ENCODE data around the gene FAM163B. TPM values are rescaled to one million over a fixed set of nuclear protein-coding genes. Genes with fewer than 3 reads are reported as not detected.

Gene FAM163B
- total and polyA plus RNA-seq, 2 of the 8 experiments (the other 6 are each of a cell fraction or from before 2014, with no cell fraction given) = 0.63 to 1.0 TPM

GRCh38 chr9:133534346-133535291 lies 74.6 kb downstream of the FAM163B start, which contains the start of gene ADAMTSL2:
Gene ADAMTSL2 (plus strand): TSS chr9:133534704. CDS start chr9:133536713, 2,009 bp downstream.
- H2BK15ac ChIP-seq (ENCODE audit: low read length) = peak within 1 kb of the TSS; percentile 98; the same call in 1 of the 2 replicates
- no peak within 1 kb of the TSS for H3K23ac ChIP-seq (ENCODE audit: insufficient read length)
- H3K18ac ChIP-seq (ENCODE audit: extremely low read depth, low read length) = peak within 1 kb of the TSS; percentile 78
- WGBS, 2 experiments (ENCODE audit: extremely low coverage in 1 of 2, insufficient coverage in 1 of 2, insufficient read length in 1 of 2, insufficient replicate concordance in 2 of 2, low coverage in 1 of 2, low lambda C conversion rate in 2 of 2, missing lambda C conversion rate in 1 of 2) = 19% methylated on average over 27 of the region's 70 CpGs; no CpG with 5 or more reads in 1 of the 2 experiments
- no peak within 1 kb of the TSS for H3K56ac ChIP-seq (replicated peaks; ENCODE audit: insufficient read length, low read depth, low read length)
- peak within 1 kb of the TSS; percentile 71; the same call in 1 of the 2 replicates for H2AFZ ChIP-seq (ENCODE audit: low read length)
- no peak within 1 kb of the TSS for H3K9ac ChIP-seq (replicated peaks in 1 of 4; ENCODE audit: extremely low read depth in 1 of 4, low read depth in 3 of 4, low read length in 3 of 4)
- CTCF ChIA-PET (ENCODE audit: partially characterized antibody) = interaction anchor here (0.5 to 4.6 kb wide), 27 partner anchors 9 to 510 kb away, joined by 3 to 19 read pairs (median 4); no protein-coding TSS in a partner anchor
- H3K27me3 ChIP-seq (replicated peaks in 1 of 4; ENCODE audit: control insufficient read depth in 3 of 4, extremely low read depth in 1 of 4, insufficient read depth in 3 of 4, low read length in 3 of 4) = peaks cover 0 to 31% (median 18%) of the 10 kb centered on the region in 4 experiments; a peak in 6 of 7 replicates
- peak within 1 kb of the TSS; percentile 92; the same call in 1 of the 2 replicates for H2BK12ac ChIP-seq (ENCODE audit: low read depth, low read length)
- no peaks in the 10 kb centered on the region for H3K36me3 ChIP-seq (ENCODE audit: control insufficient read depth in 2 of 4, insufficient read depth in 4 of 4, low read length in 3 of 4)
- no peak within 1 kb of the TSS for H3K14ac ChIP-seq (ENCODE audit: insufficient read length)
- H2BK5ac ChIP-seq (ENCODE audit: low read depth, low read length) = peak within 1 kb of the TSS; percentile 56; the same call in 1 of the 2 replicates
- H3K9me3 ChIP-seq (ENCODE audit: insufficient read depth in 2 of 2, low read depth in 1 of 2, low read length in 1 of 2) = no peaks in the 10 kb centered on the region
- H3K79me1 ChIP-seq (ENCODE audit: low read depth, low read length) = no peaks in the 10 kb centered on the region
- peak within 1 kb of the TSS; percentile 80 for H3K4ac ChIP-seq (replicated peaks; ENCODE audit: insufficient read length, low read depth, low read length)
- H3K4me1 ChIP-seq (replicated peaks in 1 of 4; ENCODE audit: control insufficient read depth in 3 of 4, insufficient read depth in 4 of 4, low read length in 3 of 4) = peaks cover 0 to 35% (median 16%) of the 10 kb centered on the region in 4 experiments; a peak in 6 of 7 replicates
- POLR2A ChIA-PET (ENCODE audit: partially characterized antibody) = interaction anchor here (1.9 kb wide), 1 partner anchor 9 kb away, joined by 7 read pairs; no protein-coding TSS in a partner anchor
- no peak within 1 kb of the TSS for H2BK120ac ChIP-seq (replicated peaks; ENCODE audit: low read depth, low read length)
- no peaks in the 10 kb centered on the region for H3K79me2 ChIP-seq (ENCODE audit: control insufficient read depth in 1 of 2, insufficient read depth in 2 of 2, low read length in 2 of 2)
- peak within 1 kb of the TSS; percentile 21 to 59 (median 32); a peak in 6 of 8 replicates for H3K4me3 ChIP-seq (ENCODE audit: extremely low read depth in 1 of 4, insufficient read depth in 2 of 4, low read depth in 3 of 4, low read length in 4 of 4)
- peak within 1 kb of the TSS; percentile 58 to 94 for H3K4me2 ChIP-seq (ENCODE audit: insufficient read depth in 1 of 2, low read depth in 2 of 2, low read length in 2 of 2)
- H3K23me2 ChIP-seq (ENCODE audit: low read depth, low read length) = peaks cover 2% of the 10 kb centered on the region; the same call in 1 of the 2 replicates
- H3K27ac ChIP-seq (ENCODE audit: low read depth, low read length) = no peak within 1 kb of the TSS
- H2AK5ac ChIP-seq (ENCODE audit: low read depth, low read length) = no peak within 1 kb of the TSS
- no peaks in the 10 kb centered on the region for H4K20me1 ChIP-seq (replicated peaks in 1 of 2; ENCODE audit: control insufficient read depth in 1 of 2, insufficient read depth in 2 of 2, low read length in 2 of 2)
- H4K8ac ChIP-seq (ENCODE audit: extremely low read depth, insufficient read depth, low read length) = peak within 1 kb of the TSS; percentile 54; the same call in 1 of the 2 replicates
- FAIRE-seq = no peak
- H2BK20ac ChIP-seq (ENCODE audit: low read length) = no peak within 1 kb of the TSS
- DNase-seq (ENCODE audit: low read depth in 1 of 2, low spot score in 2 of 2) = peak in 1 of 2 experiments; percentile 79
- no peak within 1 kb of the TSS for H4K91ac ChIP-seq (replicated peaks; ENCODE audit: insufficient read length, low read length)
- peak within 1 kb of the TSS; percentile 54 for H4K5ac ChIP-seq (ENCODE audit: insufficient read length, low read depth, low read length)
- no peak for TF ChIP-seq CBX8 (IDR thresholded peaks at IDR 0.05; ENCODE audit: borderline replicate concordance, low read depth, low read length)
- TF ChIP-seq, protein P1, sequence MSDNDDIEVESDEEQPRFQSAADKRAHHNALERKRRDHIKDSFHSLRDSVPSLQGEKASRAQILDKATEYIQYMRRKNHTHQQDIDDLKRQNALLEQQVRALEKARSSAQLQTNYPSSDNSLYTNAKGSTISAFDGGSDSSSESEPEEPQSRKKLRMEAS (IDR thresholded peaks at IDR 0.05) = 0 out of 2 replicates have a peak, but pooled peaks have one; percentile 3
- no peak for TF ChIP-seq CHD1 (IDR thresholded peaks at IDR 0.05; ENCODE audit: low read depth, low read length)
- TF ChIP-seq TEAD4 (IDR thresholded peaks at IDR 0.05; ENCODE audit: low read depth, low read length) = no peak
- TF ChIP-seq TAF7 (optimal IDR thresholded peaks at IDR 0.05; ENCODE audit: borderline replicate concordance, low read depth, low read length) = peak; percentile 17
- no peak for TF ChIP-seq SP2 (IDR thresholded peaks at IDR 0.05; ENCODE audit: low read length)
- TF ChIP-seq KDM5A (IDR thresholded peaks at IDR 0.05; ENCODE audit: low read length) = no peak
- no peak for TF ChIP-seq FOSL1 (IDR thresholded peaks at IDR 0.05; ENCODE audit: insufficient read depth, low read depth, low read length)
- no peak for TF ChIP-seq TAF1 (IDR thresholded peaks at IDR 0.05; ENCODE audit: low read depth, low read length)
- no peak for TF ChIP-seq CREB1 (IDR thresholded peaks at IDR 0.05)
- no peak for TF ChIP-seq ZNF274 (IDR thresholded peaks at IDR 0.05; ENCODE audit: borderline replicate concordance, extremely low read depth, low read length)

All from H1 (cell line).